Calu3 (cell line): ENCODE data around the gene LAMTOR3. TPM values are rescaled to one million over a fixed set of nuclear protein-coding genes. Genes with fewer than 3 reads are reported as not detected.

ENCODE experiments used
- BruUV-seq: library from RNA; stranded (reverse); fragments of 400-500 nt; replicated peaks from 2 replicates; lab custom pipeline; 2021; lab: Mats Ljungman, UMichigan
- CTCF ChIA-PET: fragments of 300-600 bp; sonication (Branson Sonifier 250); formaldehyde crosslinking; loops from one replicate; lab custom pipeline; 2022; ENCODE audit warnings: antibody characterized with exemption; lab: Charles Lee
- DNase-seq: peaks from one replicate; pipeline ENCODE4 v3.0.0; 2022
- H3K27ac Mint-ChIP-seq: one replicate; pipeline ENCODE4 v1.8.0; 2022; ENCODE audit warnings: mixed read lengths; ENCODE audit not compliant: unreplicated experiment
- H3K27me3 Mint-ChIP-seq: one replicate; pipeline ENCODE4 v1.8.0; 2022; ENCODE audit warnings: mixed read lengths; ENCODE audit not compliant: unreplicated experiment
- H3K36me3 Mint-ChIP-seq: one replicate; pipeline ENCODE4 v1.8.0; 2022; ENCODE audit warnings: mild to moderate bottlenecking, moderate library complexity, mixed read lengths; ENCODE audit not compliant: insufficient read depth, unreplicated experiment
- H3K4me1 Mint-ChIP-seq: one replicate; pipeline ENCODE4 v1.8.0; 2022; ENCODE audit warnings: mild to moderate bottlenecking, low read depth, mixed read lengths; ENCODE audit not compliant: unreplicated experiment
- H3K4me3 Mint-ChIP-seq: one replicate; pipeline ENCODE4 v1.8.0; 2022; ENCODE audit warnings: mild to moderate bottlenecking, low read depth, moderate library complexity, mixed read lengths; ENCODE audit not compliant: unreplicated experiment
- H3K9me3 Mint-ChIP-seq: one replicate; pipeline ENCODE4 v1.8.0; 2022; ENCODE audit warnings: low read depth, mixed read lengths; ENCODE audit not compliant: unreplicated experiment
- CTCF ChIP-seq: fragments of 200-600 bp; IDR thresholded peaks from one replicate; pipeline ENCODE4 v1.8.0; 2022; ENCODE audit warnings: antibody characterized with exemption; ENCODE audit not compliant: unreplicated experiment
- intact Hi-C: fragments of 100-400 bp; cut with micrococcal nuclease; formaldehyde crosslinking; loops from one replicate; pipeline ENCODE4 v1.10.0; 2022; ENCODE audit not compliant: unreplicated experiment
- total RNA-seq: library from RNA; stranded (reverse); gene quantifications from 2 replicates; pipeline ENCODE4 v1.2.3, GENCODE V29; 2022

Gene LAMTOR3
- total RNA-seq, 1 experiment from 2014 or later = 19.2 TPM

DNA sequence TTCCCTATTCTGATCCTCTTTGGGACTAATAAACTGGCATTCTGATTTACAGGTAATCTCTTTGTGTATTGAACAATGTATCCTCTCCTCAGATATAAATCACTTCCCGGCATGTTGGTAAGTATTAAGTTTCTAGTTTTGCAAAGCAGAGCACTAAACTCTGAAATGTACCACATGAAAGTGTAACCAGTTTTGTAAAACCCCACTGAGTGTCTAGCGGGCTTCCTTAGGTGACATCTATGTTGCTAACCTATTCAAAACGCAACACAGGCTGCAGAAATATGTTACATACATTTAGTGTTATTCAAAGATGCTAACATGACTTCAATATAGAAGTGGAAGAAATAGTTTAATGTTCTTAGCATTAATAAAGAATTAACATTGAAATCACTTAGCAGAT, 26.9 kb upstream of the LAMTOR3 start:
- no peaks in the 10 kb centered on the region for H3K36me3 Mint-ChIP-seq
- no TSS peak for BruUV-seq
- H3K27ac Mint-ChIP-seq = no peak overlapping the region
- H3K4me3 Mint-ChIP-seq = no peak overlapping the region
- CTCF ChIA-PET = no interaction called here
- no peaks in the 10 kb centered on the region for H3K4me1 Mint-ChIP-seq
- intact Hi-C loops = no loop called here
- no peaks in the 10 kb centered on the region for H3K27me3 Mint-ChIP-seq
- no peaks in the 10 kb centered on the region for H3K9me3 Mint-ChIP-seq
- no peak for DNase-seq
- no peak for TF ChIP-seq CTCF

- CTCF ChIA-PET = no interaction called here
Observed at GRCh38 chr4:99918656-99919055, 24.4 kb upstream of the LAMTOR3 start.

DNA sequence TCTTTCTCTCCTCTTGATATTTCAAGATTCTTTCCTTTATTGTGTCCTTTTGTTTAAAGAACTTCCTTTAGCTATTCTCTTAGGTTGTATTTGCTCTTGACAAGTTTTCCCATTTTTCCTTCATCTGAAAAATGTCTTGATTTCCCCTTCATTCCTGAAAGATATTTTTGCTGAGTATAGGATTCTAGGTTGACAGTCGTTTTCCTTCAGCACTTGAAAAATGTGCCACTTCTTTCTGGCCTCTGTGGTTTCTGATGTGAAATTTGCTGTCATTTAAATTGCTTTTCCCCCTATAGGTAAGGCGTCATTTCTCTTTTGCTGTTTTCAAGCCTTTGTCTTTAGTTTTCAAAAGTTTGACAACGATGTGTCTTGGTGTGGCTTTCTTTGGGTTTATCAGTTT, 23.3 kb upstream of the LAMTOR3 start:
- peaks cover 5% of the 10 kb centered on the region for H3K36me3 Mint-ChIP-seq
- CTCF ChIA-PET = no interaction called here
- BruUV-seq = no TSS peak

More at GRCh38 chr4:99918656-99919055, 24.4 kb upstream of the LAMTOR3 start:
- no peak overlapping the region for H3K4me3 Mint-ChIP-seq
- no peak overlapping the region for H3K27ac Mint-ChIP-seq
- H3K27me3 Mint-ChIP-seq = no peaks in the 10 kb centered on the region
- H3K36me3 Mint-ChIP-seq = peaks cover 5% of the 10 kb centered on the region
- DNase-seq = no peak
- H3K4me1 Mint-ChIP-seq = no peaks in the 10 kb centered on the region
- H3K9me3 Mint-ChIP-seq = no peaks in the 10 kb centered on the region
- intact Hi-C loops = no loop called here
- BruUV-seq = no TSS peak
- TF ChIP-seq CTCF = no peak

DNA sequence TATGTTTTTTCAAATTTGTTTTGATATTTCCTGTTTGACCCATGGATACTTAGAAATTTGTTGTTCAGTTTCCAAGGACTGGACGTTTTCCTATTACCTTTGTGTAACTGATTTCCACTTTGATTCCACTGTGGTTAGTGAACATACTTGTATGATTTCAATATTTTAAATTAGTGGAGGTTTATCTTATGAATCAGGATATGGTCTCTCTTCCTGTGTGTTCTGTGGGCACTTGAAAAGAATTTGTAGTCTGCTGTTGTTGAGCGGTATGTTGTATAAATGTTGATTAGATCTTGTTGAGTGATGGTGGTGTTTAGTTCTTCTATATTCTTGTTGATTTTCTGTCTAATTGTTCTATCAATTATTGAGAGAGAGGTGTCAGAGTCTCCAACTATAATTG, 21.2 kb upstream of the LAMTOR3 start:
- CTCF ChIA-PET = no interaction called here
- no peak for TF ChIP-seq CTCF
- Mint-ChIP-seq H3K4me3 (no peak overlapping the region), H3K27ac (no peak overlapping the region), H3K36me3 (peaks cover 5% of the 10 kb centered on the region), H3K27me3 (no peaks in the 10 kb centered on the region), H3K9me3 (no peaks in the 10 kb centered on the region), H3K4me1 (no peaks in the 10 kb centered on the region)
- BruUV-seq = no TSS peak
- DNase-seq = no peak
- intact Hi-C loops = no loop called here

More for the DNA sequence above, 23.3 kb upstream of the LAMTOR3 start:
- H3K4me3 Mint-ChIP-seq = no peak overlapping the region
- TF ChIP-seq CTCF = no peak
- no peak overlapping the region for H3K27ac Mint-ChIP-seq
- H3K9me3 Mint-ChIP-seq = no peaks in the 10 kb centered on the region
- no peak for DNase-seq
- intact Hi-C loops = no loop called here
- H3K27me3 Mint-ChIP-seq = no peaks in the 10 kb centered on the region
- no peaks in the 10 kb centered on the region for H3K4me1 Mint-ChIP-seq
